HepG2 (cell line): ENCODE measurements around the gene RILPL1. TPM values are rescaled to one million over a fixed set of nuclear protein-coding genes. Genes with fewer than 3 reads are reported as not detected.

Source experiments
- KDM4B ChIP-seq: sonication (generic); formaldehyde crosslinking; IDR thresholded peaks from 2 replicates; pipeline ENCODE4 v1.4.0; 2020; ENCODE audit warnings: missing genetic modification reagents
- MED13 ChIP-seq: sonication (generic); formaldehyde crosslinking; IDR thresholded peaks from 2 replicates; pipeline ENCODE4 v1.5.0; 2020; ENCODE audit warnings: missing genetic modification reagents
- RERE ChIP-seq: IDR thresholded peaks from 2 replicates; pipeline ENCODE4 v1.6.1; 2016; ENCODE audit warnings: low read depth, missing genetic modification reagents, missing compliant biosample characterization
- TOPORS ChIP-seq: sonication (generic); formaldehyde crosslinking; IDR thresholded peaks from 2 replicates; pipeline ENCODE4 v1.8.0; 2023; ENCODE audit warnings: mild to moderate bottlenecking, missing genetic modification reagents
- ZBTB26 ChIP-seq: IDR thresholded peaks from 2 replicates; pipeline ENCODE4 v1.6.1; 2016; ENCODE audit warnings: missing compliant biosample characterization, missing genetic modification reagents, borderline replicate concordance
- ZBTB8A ChIP-seq: sonication (generic); formaldehyde crosslinking; IDR thresholded peaks from 2 replicates; pipeline ENCODE4 v1.4.0; 2020; ENCODE audit warnings: mild to moderate bottlenecking, low read depth, missing genetic modification reagents, borderline replicate concordance
- ZKSCAN8 ChIP-seq: IDR thresholded peaks from 2 replicates; pipeline ENCODE4 v1.6.1; 2016; ENCODE audit warnings: borderline replicate concordance, missing genetic modification reagents, missing compliant biosample characterization
- ZMYM4 ChIP-seq: sonication (generic); formaldehyde crosslinking; IDR thresholded peaks from 2 replicates; pipeline ENCODE4 v1.8.1; 2023; ENCODE audit warnings: mild to moderate bottlenecking, missing genetic modification reagents
- ZNF598 ChIP-seq: sonication (generic); formaldehyde crosslinking; IDR thresholded peaks from 2 replicates; pipeline ENCODE4 v1.5.1; 2020; ENCODE audit warnings: mild to moderate bottlenecking, missing genetic modification reagents, borderline replicate concordance
- ZNF747 ChIP-seq: sonication (generic); formaldehyde crosslinking; IDR thresholded peaks from 2 replicates; pipeline ENCODE4 v1.8.1; 2023; ENCODE audit warnings: missing genetic modification reagents, mild to moderate bottlenecking, borderline replicate concordance
- ZNF770 ChIP-seq: sonication (generic); formaldehyde crosslinking; IDR thresholded peaks from 2 replicates; pipeline ENCODE4 v1.5.0; 2020; ENCODE audit warnings: mild to moderate bottlenecking, missing genetic modification reagents
- polyA plus RNA-seq, 8 experiments: library from polyadenylated mRNA; depleted of rRNA in 3 of 8; stranded (reverse) in 7 of 8; unstranded in 1 of 8; fragments of >200 nt; fragmentation: Illumina TruSeq in 4 of 8; extraction: Trizol in 4 of 8; gene quantifications; 2 replicates each; pipeline versions ENCODE4 v1.2.1 to v1.2.3, GENCODE V29; 2011 to 2016; ENCODE audit warnings: low read depth in 4 of 8, missing spikeins in 1 of 8, mixed read lengths in 1 of 8; ENCODE audit not compliant: insufficient read depth in 1 of 8
- total RNA-seq, 5 experiments: library from RNA; depleted of rRNA; stranded (reverse); fragments of >200 nt; fragmentation: Illumina TruSeq; extraction: Trizol; gene quantifications; 2 replicates each; pipeline ENCODE4 v1.2.3, GENCODE V29; 2016; ENCODE audit warnings: low read depth in 1 of 5
- TF ChIP-seq, protein P1 (sequence below): sonication (generic); formaldehyde crosslinking; IDR thresholded peaks from 2 replicates; pipeline ENCODE4 v1.4.0; 2020; ENCODE audit warnings: missing genetic modification reagents, borderline replicate concordance
- TF ChIP-seq, protein P2 (sequence below): IDR thresholded peaks from 2 replicates; pipeline ENCODE4 v1.6.1; 2016; ENCODE audit warnings: mild to moderate bottlenecking

The RILPL1 gene
- total and polyA plus RNA-seq, 2 of the 13 experiments (the other 11 are each of a cell fraction or from before 2014, with no cell fraction given), result 5.8 to 28.4 TPM

DNA sequence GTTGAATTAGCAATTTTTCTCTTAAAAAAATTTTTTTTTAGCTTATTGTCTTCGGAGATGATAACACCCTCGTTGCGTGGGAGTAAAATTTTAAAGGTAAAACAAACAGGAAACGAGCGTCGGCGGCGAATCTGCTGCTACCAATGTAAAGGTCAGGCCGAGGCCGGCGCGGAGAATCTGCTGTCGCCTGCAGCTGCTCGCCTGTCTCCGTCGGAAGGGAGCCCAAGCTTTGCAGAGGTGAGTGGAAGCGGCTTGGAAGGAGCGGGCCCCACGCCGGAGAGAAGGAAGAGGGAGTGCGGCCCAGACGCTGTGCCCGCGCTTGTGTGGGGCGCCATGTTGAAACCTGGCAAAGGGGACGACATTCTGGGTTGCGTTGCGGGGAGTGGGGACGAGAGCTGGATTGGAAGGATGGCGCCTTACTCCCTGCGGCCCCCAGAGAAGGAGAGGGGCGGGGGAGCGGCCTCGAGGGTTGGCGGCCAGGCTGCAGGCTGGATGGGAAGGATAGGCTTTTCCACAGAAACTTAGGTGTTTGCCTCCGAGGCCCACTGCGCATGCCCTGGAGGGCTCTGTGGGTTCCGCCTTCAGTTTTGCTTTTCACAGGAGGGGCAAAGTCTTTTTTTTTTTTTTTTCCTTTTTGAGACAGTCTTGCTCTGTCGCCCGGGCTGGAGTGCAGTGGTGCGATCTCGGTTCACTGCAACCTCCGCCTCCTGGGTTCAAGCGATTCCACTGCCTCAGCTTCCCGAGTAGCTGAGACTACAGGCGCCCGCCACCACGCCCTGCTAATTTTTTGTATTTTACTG, 75.3 kb downstream of the RILPL1 start, which contains the start of gene SNRNP35 (continued):
- TF ChIP-seq, protein P1, sequence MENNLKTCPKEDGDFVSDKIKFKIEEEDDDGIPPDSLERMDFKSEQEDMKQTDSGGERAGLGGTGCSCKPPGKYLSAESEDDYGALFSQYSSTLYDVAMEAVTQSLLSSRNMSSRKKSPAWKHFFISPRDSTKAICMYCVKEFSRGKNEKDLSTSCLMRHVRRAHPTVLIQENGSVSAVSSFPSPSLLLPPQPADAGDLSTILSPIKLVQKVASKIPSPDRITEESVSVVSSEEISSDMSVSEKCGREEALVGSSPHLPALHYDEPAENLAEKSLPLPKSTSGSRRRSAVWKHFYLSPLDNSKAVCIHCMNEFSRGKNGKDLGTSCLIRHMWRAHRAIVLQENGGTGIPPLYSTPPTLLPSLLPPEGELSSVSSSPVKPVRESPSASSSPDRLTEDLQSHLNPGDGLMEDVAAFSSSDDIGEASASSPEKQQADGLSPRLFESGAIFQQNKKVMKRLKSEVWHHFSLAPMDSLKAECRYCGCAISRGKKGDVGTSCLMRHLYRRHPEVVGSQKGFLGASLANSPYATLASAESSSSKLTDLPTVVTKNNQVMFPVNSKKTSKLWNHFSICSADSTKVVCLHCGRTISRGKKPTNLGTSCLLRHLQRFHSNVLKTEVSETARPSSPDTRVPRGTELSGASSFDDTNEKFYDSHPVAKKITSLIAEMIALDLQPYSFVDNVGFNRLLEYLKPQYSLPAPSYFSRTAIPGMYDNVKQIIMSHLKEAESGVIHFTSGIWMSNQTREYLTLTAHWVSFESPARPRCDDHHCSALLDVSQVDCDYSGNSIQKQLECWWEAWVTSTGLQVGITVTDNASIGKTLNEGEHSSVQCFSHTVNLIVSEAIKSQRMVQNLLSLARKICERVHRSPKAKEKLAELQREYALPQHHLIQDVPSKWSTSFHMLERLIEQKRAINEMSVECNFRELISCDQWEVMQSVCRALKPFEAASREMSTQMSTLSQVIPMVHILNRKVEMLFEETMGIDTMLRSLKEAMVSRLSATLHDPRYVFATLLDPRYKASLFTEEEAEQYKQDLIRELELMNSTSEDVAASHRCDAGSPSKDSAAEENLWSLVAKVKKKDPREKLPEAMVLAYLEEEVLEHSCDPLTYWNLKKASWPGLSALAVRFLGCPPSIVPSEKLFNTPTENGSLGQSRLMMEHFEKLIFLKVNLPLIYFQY, result 0 out of 2 replicates have a peak, but pooled peaks have one; percentile 20
- TF ChIP-seq ZNF598 (CRISPR knock-in tag), result no peak
- peak; percentile 57; the same call in 1 of the 2 replicates for TF ChIP-seq MED13 (CRISPR knock-in tag)
- TF ChIP-seq ZMYM4 (CRISPR knock-in tag), result peak; percentile 74
- TF ChIP-seq, protein P2, sequence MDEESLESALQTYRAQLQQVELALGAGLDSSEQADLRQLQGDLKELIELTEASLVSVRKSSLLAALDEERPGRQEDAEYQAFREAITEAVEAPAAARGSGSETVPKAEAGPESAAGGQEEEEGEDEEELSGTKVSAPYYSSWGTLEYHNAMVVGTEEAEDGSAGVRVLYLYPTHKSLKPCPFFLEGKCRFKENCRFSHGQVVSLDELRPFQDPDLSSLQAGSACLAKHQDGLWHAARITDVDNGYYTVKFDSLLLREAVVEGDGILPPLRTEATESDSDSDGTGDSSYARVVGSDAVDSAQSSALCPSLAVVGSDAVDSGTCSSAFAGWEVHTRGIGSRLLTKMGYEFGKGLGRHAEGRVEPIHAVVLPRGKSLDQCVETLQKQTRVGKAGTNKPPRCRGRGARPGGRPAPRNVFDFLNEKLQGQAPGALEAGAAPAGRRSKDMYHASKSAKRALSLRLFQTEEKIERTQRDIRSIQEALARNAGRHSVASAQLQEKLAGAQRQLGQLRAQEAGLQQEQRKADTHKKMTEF (CRISPR knock-in tag), result peak; percentile 75
- TF ChIP-seq RERE, result no peak
- peak; percentile 69; the same call in 1 of the 2 replicates for TF ChIP-seq KDM4B (CRISPR knock-in tag)
- peak; percentile 61 for TF ChIP-seq TOPORS (CRISPR knock-in tag)
- peak; percentile 73; the same call in 1 of the 2 replicates for TF ChIP-seq ZBTB26 (CRISPR knock-in tag)
- peak; percentile 37; the same call in 1 of the 2 replicates for TF ChIP-seq ZNF747 (CRISPR knock-in tag)
- no peak; the same call in 1 of the 2 replicates for TF ChIP-seq ZBTB8A
- TF ChIP-seq ZNF770 (CRISPR knock-in tag), result 0 out of 2 replicates have a peak, but pooled peaks have one; percentile 21
- no peak for TF ChIP-seq ZKSCAN8 (CRISPR knock-in tag)
